HG03378 (cell line): ENCODE measurements around the gene CLTCL1.

Source experiments
- ATAC-seq: cut with Tn5 transposase; IDR thresholded peaks from one replicate; pipeline ENCODE4 v1.9.1; 2021; ENCODE audit warnings: mild to moderate bottlenecking, moderate library complexity; ENCODE audit not compliant: unreplicated experiment

The CLTCL1 gene

GRCh38 chr22:19253143-19253542 lies 38.4 kb downstream of the CLTCL1 start:
- ATAC-seq = no peak

DNA sequence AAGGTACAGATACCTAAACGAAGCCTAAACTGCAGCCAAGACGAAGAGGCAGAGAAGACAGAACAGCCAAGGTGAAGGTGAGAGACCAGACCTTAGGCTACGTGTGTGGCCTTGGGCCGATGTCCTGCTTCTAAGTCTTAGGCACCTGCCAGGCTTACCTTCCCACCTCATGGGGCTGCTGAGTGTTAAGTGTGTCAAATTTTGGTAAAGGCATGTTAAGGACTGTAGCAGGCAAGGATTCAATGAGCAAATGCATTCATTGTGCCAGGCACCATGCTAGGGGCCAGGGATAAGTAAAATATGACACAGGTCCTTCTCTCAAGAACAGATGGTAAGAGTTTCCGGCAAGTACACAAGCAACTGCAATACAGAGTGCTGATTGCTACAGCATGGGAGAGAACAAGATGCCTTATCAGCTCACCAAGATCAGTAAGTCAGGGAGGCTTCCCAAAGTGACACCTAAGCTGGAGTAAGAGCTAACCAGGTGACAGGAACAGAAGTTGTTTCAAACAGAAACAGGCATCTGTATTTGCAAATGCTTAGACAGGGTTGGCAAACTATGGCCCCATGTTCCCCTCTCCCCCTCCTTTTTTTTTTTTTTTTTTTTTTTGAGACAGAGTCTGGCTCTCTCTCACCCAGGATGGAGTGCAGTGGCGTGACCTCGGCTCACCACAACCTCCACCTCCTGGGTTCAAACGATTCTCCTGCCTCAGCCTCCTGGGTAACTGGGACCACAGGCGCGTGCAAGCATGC lies 46.7 kb downstream of the CLTCL1 start:
- ATAC-seq = no peak

- ATAC-seq = no peak
Observed at GRCh38 chr22:19242699-19243098, 48.8 kb downstream of the CLTCL1 start.

DNA sequence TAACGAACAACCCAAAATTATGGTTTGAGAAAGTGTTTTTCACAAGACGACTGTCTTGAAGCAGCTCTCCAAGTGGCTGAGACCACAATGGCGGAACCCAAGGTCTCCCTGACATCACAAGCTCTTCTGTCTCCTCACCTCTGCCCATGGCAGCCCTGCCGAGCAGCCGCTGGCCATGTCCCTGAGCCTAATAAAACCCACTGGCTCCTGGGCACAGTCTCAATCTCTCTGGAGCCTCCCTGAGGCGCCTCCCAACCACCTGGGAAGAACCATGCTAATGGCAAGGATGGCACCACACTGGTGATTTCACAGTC lies 50.0 kb downstream of the CLTCL1 start:
- ATAC-seq = no peak

DNA sequence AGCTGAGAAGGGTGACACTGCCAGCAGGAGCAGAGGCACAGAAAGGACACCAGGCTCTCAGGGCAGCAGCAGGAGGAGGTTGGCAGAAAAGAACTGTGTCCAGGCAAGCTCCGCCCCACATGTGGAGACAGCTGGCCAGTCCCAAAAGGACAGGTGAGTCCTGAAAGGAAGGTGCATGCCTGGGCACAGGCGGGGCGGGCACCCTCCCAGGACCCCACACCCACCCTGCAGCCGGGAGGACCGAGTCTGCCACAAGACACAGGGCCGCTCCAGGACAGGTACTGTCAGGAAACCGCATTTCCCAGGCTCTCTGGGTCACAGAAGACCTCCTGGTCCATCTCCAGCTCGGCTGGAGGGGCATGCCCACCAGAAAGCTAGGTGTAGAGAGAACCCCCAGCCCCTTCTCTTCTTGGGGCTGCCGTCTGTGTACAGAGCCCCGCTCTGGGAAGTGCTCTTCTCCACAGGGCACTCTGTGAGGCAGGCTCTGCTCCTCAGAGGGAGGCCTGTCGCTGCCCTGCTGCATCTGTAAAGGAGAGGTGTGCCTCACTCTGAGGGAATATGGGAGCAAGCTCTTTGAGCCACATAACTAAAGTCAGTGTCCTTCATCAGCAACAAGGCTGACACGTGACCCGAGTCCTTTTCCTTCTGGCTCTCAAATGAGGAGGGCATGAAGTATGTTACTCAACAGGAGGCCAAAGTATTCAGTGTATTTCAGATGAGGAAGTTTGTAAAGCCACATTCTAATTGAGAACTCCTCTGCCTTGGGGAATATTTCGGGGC lies 50.5 kb downstream of the CLTCL1 start:
- ATAC-seq = no peak

- no peak for ATAC-seq
Observed at GRCh38 chr22:19239464-19239863, 52.1 kb downstream of the CLTCL1 start.

GRCh38 chr22:19238900-19239299 lies 52.6 kb downstream of the CLTCL1 start:
- ATAC-seq = no peak

DNA sequence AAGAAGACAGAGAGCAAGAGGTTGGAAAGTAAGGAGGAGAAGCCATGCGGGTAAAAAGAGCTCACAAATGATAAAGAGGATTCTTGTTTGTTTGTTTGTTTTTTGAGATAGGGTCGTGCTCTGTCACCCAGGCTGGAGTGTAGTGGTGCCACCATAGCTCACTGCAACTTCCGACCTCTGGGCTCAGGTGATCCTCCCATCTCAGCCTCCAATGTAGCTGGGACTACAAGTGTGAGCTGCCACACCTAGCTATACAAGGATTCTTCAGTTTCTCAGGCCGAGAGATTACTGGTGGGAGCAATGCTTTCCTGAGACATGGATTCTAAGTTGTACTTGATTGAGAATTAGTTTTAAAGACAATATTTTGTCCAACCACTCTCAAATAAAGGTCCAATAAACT lies 55.6 kb downstream of the CLTCL1 start:
- ATAC-seq = no peak

GRCh38 chr22:19234126-19234896 lies 57.2 kb downstream of the CLTCL1 start:
- no peak for ATAC-seq

- ATAC-seq = no peak
Observed at GRCh38 chr22:19233189-19233661, 58.3 kb downstream of the CLTCL1 start.

GRCh38 chr22:19232623-19233022 lies 58.9 kb downstream of the CLTCL1 start:
- ATAC-seq = no peak

DNA sequence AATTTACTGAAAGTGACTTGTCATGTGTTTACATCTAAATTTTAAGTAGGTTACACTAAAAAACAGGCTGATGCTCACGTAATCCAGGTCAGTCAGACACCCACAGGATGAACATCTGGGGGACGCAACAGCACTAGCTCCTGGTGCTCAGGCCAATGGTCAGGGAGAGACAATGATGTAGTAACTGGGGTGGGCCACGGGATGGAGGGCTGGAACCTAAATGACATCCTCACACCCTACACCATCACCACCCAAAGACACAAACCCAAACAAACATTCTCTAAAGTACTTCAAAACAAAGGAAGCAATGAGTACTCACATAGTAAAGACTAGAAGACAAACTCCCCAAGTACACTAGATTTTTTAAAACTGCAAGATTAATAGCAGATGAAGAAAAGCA lies 59.5 kb downstream of the CLTCL1 start:
- no peak for ATAC-seq

DNA sequence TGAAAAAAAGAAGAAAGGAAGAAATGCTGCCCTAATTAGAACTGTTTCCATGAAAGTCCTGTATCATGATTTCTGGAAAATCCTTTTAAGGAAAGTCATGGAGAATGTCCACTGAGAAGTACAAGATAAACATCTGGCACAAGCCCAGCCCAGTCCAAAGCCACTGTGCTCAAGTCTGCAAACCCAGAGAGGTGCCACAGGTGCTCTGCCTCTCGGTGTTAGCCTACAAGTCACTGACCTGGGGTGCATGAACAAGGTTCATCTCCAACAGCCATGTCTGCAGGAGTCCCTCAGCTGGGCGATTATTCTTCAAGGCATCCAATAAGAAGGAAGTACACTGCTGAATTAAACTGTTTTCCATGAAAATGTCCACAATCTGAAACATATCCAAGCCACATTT lies 61.9 kb downstream of the CLTCL1 start:
- no peak for ATAC-seq

DNA sequence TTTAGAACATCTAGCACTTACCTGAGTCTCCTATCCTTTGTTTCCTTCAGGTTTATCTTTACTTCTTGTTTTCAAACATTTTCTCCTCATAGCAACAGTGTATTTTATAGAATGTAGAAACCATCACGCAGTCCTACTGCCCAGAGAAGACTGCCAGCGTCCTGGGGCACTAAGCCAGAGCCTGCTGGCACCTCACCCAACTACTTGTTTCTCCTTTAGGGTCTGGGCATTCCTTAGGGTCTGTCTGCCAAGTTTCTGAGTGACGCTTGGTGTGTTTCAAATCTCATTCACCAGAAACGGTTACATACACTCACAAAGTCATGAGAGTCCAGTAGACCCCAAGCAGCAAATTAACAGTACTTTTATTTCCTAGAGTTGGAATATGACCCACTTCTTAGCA lies 63.3 kb downstream of the CLTCL1 start:
- no peak for ATAC-seq

- ATAC-seq = no peak
Observed at GRCh38 chr22:19226428-19226827, 65.1 kb downstream of the CLTCL1 start.

DNA sequence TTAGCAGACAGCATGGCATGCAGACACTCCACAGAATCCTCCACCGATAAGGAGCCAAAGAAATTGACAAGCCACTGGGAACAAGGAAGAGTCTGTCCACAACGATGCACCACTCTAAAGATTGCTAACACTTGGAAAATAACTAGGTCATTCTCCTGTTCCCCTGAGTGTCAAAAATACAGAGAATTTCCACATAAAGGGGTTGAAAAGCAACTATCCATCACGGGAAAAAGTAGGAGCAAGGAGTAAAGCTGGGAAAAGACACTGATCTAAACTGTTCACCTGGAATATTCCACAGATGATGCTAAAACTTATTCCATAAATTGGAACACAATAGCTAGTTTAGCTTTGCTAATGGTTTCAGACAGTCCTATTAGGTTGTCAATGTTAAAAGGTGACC lies 66.0 kb downstream of the CLTCL1 start:
- ATAC-seq = no peak

GRCh38 chr22:19224985-19225384 lies 66.5 kb downstream of the CLTCL1 start:
- no peak for ATAC-seq

DNA sequence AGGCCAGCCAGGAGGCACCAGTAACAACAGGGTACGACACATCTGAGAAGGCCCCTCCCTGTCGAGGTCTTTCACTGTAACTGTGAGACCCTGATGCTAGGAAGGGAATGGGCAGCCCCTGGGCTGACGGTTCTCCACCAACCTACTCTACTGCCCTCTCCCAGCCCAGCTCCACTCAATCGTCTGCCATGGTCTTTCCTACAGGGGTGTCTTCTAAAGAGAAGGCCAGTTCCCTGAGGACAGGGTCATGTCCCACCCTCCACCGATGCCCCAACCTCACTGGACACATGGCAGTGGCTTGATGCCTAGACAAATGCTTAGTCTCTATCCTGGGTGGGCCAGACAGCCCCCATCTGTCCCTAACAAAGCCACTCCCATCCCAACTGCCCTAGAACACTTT lies 67.0 kb downstream of the CLTCL1 start:
- no peak for ATAC-seq

GRCh38 chr22:19223617-19224016 lies 67.9 kb downstream of the CLTCL1 start:
- ATAC-seq = no peak

- ATAC-seq = no peak
Observed at GRCh38 chr22:19223110-19223509, 68.4 kb downstream of the CLTCL1 start.

DNA sequence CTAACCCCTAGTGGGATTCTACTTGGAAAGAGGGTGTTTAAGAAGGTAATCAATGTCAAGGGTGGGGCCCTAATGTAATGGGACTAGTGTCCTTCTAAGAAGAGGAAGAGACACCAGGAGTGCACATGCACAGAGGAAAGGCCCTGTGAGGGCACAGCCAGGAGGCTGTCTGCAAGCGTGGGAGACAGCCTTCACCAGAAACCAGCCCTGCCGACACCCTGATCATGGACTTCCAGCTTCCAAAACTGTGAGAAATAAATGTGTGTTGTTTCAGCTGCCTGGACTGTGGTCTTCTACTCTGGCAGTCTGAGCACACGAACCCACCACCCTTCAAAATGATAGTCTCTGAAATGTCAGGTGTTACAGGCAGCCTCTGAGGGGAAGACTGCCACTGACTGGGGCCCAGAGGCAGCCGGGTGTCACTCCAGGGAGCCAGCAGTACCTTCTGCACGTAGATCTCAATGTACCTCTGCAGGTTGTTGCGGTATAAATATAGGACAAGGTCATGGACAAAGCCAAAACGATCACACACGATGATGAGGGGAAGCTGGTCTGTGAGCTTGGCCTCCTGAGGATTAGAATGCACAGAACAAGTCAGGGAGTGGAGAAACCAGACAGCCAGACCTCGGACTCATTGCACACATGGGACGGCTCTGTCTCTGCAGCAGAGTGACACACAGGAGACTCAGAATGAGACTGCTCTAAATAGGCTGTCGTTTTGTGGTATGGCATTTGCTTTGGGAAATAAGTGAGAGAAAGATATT lies 69.1 kb downstream of the CLTCL1 start:
- ATAC-seq = no peak
